Suprapubic skin (tissue), 4 donors: ENCODE data around the gene ISG20L2.

Source experiments
- EP300 ChIP-seq: sonication (generic); formaldehyde crosslinking; IDR thresholded peaks from one replicate; pipeline ENCODE4 v1.6.1; 2017; ENCODE audit warnings: antibody characterized with exemption
- POLR2A ChIP-seq, 2 donors: fragments of 450-650 bp; IDR thresholded peaks; one replicate each; pipeline ENCODE4 v1.6.1; 2017; ENCODE audit warnings: antibody characterized with exemption in 2 of 2, mild to moderate bottlenecking in 2 of 2, moderate library complexity in 2 of 2
- POLR2AphosphoS5 ChIP-seq, 3 donors: sonication (generic); formaldehyde crosslinking; IDR thresholded peaks; one replicate each; pipeline ENCODE4 v1.6.1; 2017; ENCODE audit warnings: antibody characterized with exemption in 3 of 3
- TF ChIP-seq, protein P1 (sequence below), 2 donors: fragments of 200-600 bp in 1 of 2; fragments of 450-650 bp in 1 of 2; sonication (generic) in 1 of 2; IDR thresholded peaks; one replicate each; pipeline ENCODE4 v1.5.1; 2016 to 2019; ENCODE audit warnings: antibody characterized with exemption in 2 of 2, mild to moderate bottlenecking in 1 of 2, moderate library complexity in 1 of 2

DNA sequence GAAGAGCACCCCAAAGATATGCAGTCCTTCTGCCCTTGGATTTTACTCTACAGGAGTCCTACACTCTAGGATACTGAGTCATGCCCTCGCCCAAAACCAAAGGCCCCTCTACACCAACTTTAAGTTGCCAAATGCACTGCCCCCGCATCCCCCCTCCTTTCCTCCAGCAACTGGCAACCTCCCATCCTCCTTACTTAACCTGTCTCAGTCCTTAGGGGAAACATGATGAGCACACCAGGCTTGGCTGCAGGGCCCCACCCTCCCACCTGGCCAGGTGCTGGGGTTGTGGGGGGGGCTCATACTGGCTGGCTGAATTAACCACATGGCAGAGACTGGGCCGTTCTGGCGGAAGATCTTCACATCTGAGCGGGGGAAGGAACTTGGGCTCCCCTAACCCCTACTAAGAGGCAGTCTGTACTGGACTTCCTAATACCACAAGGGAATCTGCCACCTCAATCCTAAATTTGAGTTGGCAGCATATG lies 21.7 kb upstream of the ISG20L2 start:
- TF ChIP-seq, protein P1, sequence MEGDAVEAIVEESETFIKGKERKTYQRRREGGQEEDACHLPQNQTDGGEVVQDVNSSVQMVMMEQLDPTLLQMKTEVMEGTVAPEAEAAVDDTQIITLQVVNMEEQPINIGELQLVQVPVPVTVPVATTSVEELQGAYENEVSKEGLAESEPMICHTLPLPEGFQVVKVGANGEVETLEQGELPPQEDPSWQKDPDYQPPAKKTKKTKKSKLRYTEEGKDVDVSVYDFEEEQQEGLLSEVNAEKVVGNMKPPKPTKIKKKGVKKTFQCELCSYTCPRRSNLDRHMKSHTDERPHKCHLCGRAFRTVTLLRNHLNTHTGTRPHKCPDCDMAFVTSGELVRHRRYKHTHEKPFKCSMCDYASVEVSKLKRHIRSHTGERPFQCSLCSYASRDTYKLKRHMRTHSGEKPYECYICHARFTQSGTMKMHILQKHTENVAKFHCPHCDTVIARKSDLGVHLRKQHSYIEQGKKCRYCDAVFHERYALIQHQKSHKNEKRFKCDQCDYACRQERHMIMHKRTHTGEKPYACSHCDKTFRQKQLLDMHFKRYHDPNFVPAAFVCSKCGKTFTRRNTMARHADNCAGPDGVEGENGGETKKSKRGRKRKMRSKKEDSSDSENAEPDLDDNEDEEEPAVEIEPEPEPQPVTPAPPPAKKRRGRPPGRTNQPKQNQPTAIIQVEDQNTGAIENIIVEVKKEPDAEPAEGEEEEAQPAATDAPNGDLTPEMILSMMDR (IDR thresholded peaks at IDR 0.05), result no peak
- TF ChIP-seq EP300, result no peak
- TF ChIP-seq POLR2AphosphoS5 (IDR thresholded peaks at IDR 0.05), result no peak
- TF ChIP-seq POLR2A (IDR thresholded peaks at IDR 0.05), result no peak
